GM19328 (cell line): ENCODE data around the gene NEDD8.
"Not testable (repeated sequence)": the region's sequence is repeated elsewhere in the genome, so short reads cannot be mapped to it uniquely, and the experiment has no call there.

ENCODE experiments used
- ATAC-seq: cut with Tn5 transposase; IDR thresholded peaks from one replicate; pipeline ENCODE4 v1.9.1; 2021; ENCODE audit warnings: mild to moderate bottlenecking, moderate library complexity; ENCODE audit not compliant: unreplicated experiment

The NEDD8 gene

GRCh38 chr14:24228902-24229301 lies 3.3 kb downstream of the NEDD8 start:
- no peak for ATAC-seq

GRCh38 chr14:24226473-24226872 lies 5.7 kb downstream of the NEDD8 start:
- ATAC-seq: no peak

- no peak for ATAC-seq
Observed at GRCh38 chr14:24224618-24225071, 7.5 kb downstream of the NEDD8 start.

- ATAC-seq: not testable (repeated sequence)
Observed at GRCh38 chr14:24222987-24223386, 9.2 kb downstream of the NEDD8 start.

- no peak for ATAC-seq
Observed at GRCh38 chr14:24219521-24219920, 12.6 kb downstream of the NEDD8 start.

GRCh38 chr14:24219080-24219479 lies 13.1 kb downstream of the NEDD8 start:
- ATAC-seq: no peak

GRCh38 chr14:24216876-24217275 lies 15.3 kb downstream of the NEDD8 start:
- not testable (repeated sequence) for ATAC-seq

GRCh38 chr14:24216345-24216699 lies 15.8 kb downstream of the NEDD8 start:
- ATAC-seq: no peak

- ATAC-seq: peak; percentile 49
Observed at GRCh38 chr14:24215495-24216344, 16.4 kb downstream of the NEDD8 start, which contains the start of gene MDP1. TSS of gene MDP1 (minus strand) at chr14:24216066. CDS start at chr14:24215955, 111 bp downstream.

GRCh38 chr14:24213866-24214662 lies 18.1 kb downstream of the NEDD8 start:
- ATAC-seq: no peak

- ATAC-seq: peak; percentile 66
Observed at GRCh38 chr14:24212924-24213865, 19.0 kb downstream of the NEDD8 start, which contains the start of gene CHMP4A. TSS of gene CHMP4A (minus strand) at chr14:24213488. CDS start at chr14:24213439, 49 bp downstream.

- ATAC-seq: no peak
Observed at GRCh38 chr14:24211311-24211710, 20.9 kb downstream of the NEDD8 start.

GRCh38 chr14:24207625-24208024 lies 24.5 kb downstream of the NEDD8 start:
- ATAC-seq: no peak

- no peak for ATAC-seq
Observed at GRCh38 chr14:24207104-24207551, 25.0 kb downstream of the NEDD8 start.

- no peak for ATAC-seq
Observed at GRCh38 chr14:24206260-24207103, 25.7 kb downstream of the NEDD8 start.

- ATAC-seq: no peak
Observed at GRCh38 chr14:24204163-24205146, 27.7 kb downstream of the NEDD8 start.

GRCh38 chr14:24203249-24203886 lies 28.8 kb downstream of the NEDD8 start:
- not testable (repeated sequence) for ATAC-seq

- not testable (repeated sequence) for ATAC-seq
Observed at GRCh38 chr14:24202538-24202937, 29.6 kb downstream of the NEDD8 start.
